Ovary (tissue), 9 donors: ENCODE data around the gene GADD45A. TPM values are rescaled to one million over a fixed set of nuclear protein-coding genes. Genes with fewer than 3 reads are reported as not detected.

Experiments used
- DNase-seq, 5 donors: peaks; one replicate each; pipeline ENCODE4 v3.0.0-alpha.2; 2019 to 2020
- H3K27ac ChIP-seq, 2 donors: fragments of 200-600 bp; one replicate each; pipeline versions ENCODE4 v1.5.1 to v1.8.0; 2019 to 2022
- H3K27me3 ChIP-seq: fragments of 200-600 bp; one replicate; pipeline ENCODE4 v1.8.0; 2022
- H3K36me3 ChIP-seq: fragments of 200-600 bp; sonication (generic); one replicate; pipeline ENCODE4 v1.5.1; 2019
- H3K4me1 ChIP-seq: one replicate; pipeline ENCODE4 v1.8.1; 2013; ENCODE audit warnings: mild to moderate bottlenecking, moderate library complexity; ENCODE audit not compliant: insufficient read depth
- H3K4me3 ChIP-seq: fragments of 200-600 bp; sonication (generic); one replicate; pipeline ENCODE4 v1.5.1; 2017
- H3K9me3 ChIP-seq, 2 donors: fragments of 200-600 bp in 1 of 2; sonication (generic) in 1 of 2; one replicate each; pipeline versions ENCODE4 v1.5.1 to v1.8.1; 2013 to 2019; ENCODE audit warnings: mild to moderate bottlenecking in 1 of 2, moderate library complexity in 1 of 2
- EP300 ChIP-seq: sonication (generic); formaldehyde crosslinking; IDR thresholded peaks from one replicate; pipeline ENCODE4 v1.6.1; 2017; ENCODE audit warnings: antibody characterized with exemption
- POLR2A ChIP-seq: fragments of 450-650 bp; IDR thresholded peaks from one replicate; pipeline ENCODE4 v1.6.1; 2017; ENCODE audit warnings: antibody characterized with exemption, mild to moderate bottlenecking, moderate library complexity
- WGBS, 3 donors: extraction: QIAGEN DNeasy Blood & Tissue Kit in 1 of 3; methylation state at CpG; one replicate each; pipeline versions ENCODE4 v1.1.5 to v1.1.7; 2013 to 2017; 5-methylcytosine and 5-hydroxymethylcytosine counted together
- intact Hi-C, 4 donors: fragments of 100-400 bp; cut with DNase I; formaldehyde crosslinking; loops; one replicate each; pipeline versions ENCODE4 v1.11.0 to v1.15.1; 2022 to 2023
- polyA plus RNA-seq, 2 donors: library from polyadenylated mRNA; stranded (reverse); fragments of 200-250 nt in 1 of 2; fragments of 350-450 nt in 1 of 2; fragmentation: Illumina TruSeq in 1 of 2; extraction: RNeasy Lipid Tissue Mini Kit (QIAGEN cat#74804) in 1 of 2; gene quantifications; one replicate each; pipeline ENCODE4 v1.2.3, GENCODE V29; 2013 to 2014
- total RNA-seq, 7 donors: library from RNA; depleted of rRNA in 2 of 7; stranded (reverse); fragments of >200 nt in 2 of 7; fragmentation: NEBNext Ultra II Directional in 3 of 7; extraction: Animal tissue kit (Norgen Biotek cat#: 25700) in 3 of 7; gene quantifications; one replicate each; pipeline versions ENCODE4 v1.1.0 to v1.2.4, GENCODE V29; 2016 to 2023
- TF ChIP-seq, protein P1 (sequence below), 3 donors: fragments of 450-650 bp in 2 of 3; fragments of 200-600 bp in 1 of 3; IDR thresholded peaks; one replicate each; pipeline versions ENCODE4 v1.5.1 to v1.8.0; 2016 to 2022; ENCODE audit warnings: antibody characterized with exemption in 3 of 3, mild to moderate bottlenecking in 1 of 3
- donor health status: DM: no; HTN: no; CAD: no; lungs with moderate emphysema.
- donor health status: DM: no; HTN: no; CAD: no.
- donor health status: Bipolar disorder and iron deficiency.
- donor health status: DM: yes; HTN: yes; CAD: no.
- donor health status: DM: no; HTN: no; CAD: no.
- donor health status: DM: yes; HTN: yes; CAD: no.

The GADD45A gene
- total and polyA plus RNA-seq, 9 donors, result 22.1 to 132 (median 37.5) TPM

DNA sequence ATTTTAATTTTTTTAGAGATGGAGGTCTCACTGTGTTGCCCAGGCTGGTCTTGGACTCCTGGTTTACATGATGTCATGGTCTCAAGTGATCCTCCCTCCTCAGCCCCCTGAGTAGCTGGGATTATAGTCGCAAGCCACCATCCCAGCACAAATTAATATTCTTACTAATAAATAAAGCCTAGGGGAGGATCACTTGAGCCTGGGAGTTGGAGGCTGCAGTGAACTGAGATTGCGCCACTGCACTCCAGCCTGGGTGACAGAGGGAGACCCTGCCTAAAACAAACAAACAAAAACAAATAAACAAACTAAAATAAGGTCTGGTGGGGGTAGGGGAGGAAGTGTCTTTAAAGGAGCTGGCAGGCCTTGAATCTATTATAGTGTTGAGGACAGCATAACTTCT is 8.7 kb upstream of the GADD45A start:
- WGBS, 3 donors, result 80 to 83% (median 83%) methylated on average over 2 of the region's 2 CpGs

DNA sequence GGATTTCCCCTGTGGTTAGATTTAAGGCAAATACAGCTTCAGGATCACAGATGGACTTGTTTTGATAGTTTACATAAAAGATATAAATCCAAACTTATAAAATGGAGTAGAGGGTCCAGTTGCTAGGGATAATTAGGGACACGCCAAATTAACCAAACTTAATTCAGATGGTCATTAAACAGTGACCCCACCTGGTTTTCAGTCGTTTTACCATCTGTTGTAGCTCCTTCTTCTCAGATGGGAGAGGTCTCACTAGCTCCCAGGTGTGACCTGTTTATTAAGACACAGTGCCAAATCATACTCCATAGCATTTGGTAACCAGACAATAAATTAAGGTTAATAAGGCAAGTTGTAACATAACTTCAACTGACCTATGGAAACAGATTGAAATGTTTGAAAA is 8.1 kb upstream of the GADD45A start:
- intact Hi-C loops, result no loop called here
- Histone ChIP-seq H3K36me3 (no peaks in the 10 kb centered on the region), H3K4me3 (no peak overlapping the region), H3K27me3 (no peaks in the 10 kb centered on the region), H3K4me1 (peaks cover 5% of the 10 kb centered on the region), H3K9me3 (no peaks in the 10 kb centered on the region), H3K27ac (no peak overlapping the region)
- TF ChIP-seq POLR2A, result no peak
- DNase-seq, result no peak
- WGBS, 3 donors, result 68 to 80% (median 69%) methylated on average over 2 of the region's 2 CpGs

More for the DNA sequence above, 8.7 kb upstream of the GADD45A start:
- DNase-seq, result no peak
- H3K36me3 ChIP-seq, result no peaks in the 10 kb centered on the region
- no peak overlapping the region for H3K27ac ChIP-seq
- no peaks in the 10 kb centered on the region for H3K9me3 ChIP-seq
- peaks cover 5% of the 10 kb centered on the region for H3K4me1 ChIP-seq
- intact Hi-C loops, result no loop called here
- TF ChIP-seq POLR2A (no peak), EP300 (no peak)
- TF ChIP-seq, protein P1, sequence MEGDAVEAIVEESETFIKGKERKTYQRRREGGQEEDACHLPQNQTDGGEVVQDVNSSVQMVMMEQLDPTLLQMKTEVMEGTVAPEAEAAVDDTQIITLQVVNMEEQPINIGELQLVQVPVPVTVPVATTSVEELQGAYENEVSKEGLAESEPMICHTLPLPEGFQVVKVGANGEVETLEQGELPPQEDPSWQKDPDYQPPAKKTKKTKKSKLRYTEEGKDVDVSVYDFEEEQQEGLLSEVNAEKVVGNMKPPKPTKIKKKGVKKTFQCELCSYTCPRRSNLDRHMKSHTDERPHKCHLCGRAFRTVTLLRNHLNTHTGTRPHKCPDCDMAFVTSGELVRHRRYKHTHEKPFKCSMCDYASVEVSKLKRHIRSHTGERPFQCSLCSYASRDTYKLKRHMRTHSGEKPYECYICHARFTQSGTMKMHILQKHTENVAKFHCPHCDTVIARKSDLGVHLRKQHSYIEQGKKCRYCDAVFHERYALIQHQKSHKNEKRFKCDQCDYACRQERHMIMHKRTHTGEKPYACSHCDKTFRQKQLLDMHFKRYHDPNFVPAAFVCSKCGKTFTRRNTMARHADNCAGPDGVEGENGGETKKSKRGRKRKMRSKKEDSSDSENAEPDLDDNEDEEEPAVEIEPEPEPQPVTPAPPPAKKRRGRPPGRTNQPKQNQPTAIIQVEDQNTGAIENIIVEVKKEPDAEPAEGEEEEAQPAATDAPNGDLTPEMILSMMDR (IDR thresholded peaks at IDR 0.05), result no peak
- H3K27me3 ChIP-seq, result no peaks in the 10 kb centered on the region
- H3K4me3 ChIP-seq, result no peak overlapping the region

DNA sequence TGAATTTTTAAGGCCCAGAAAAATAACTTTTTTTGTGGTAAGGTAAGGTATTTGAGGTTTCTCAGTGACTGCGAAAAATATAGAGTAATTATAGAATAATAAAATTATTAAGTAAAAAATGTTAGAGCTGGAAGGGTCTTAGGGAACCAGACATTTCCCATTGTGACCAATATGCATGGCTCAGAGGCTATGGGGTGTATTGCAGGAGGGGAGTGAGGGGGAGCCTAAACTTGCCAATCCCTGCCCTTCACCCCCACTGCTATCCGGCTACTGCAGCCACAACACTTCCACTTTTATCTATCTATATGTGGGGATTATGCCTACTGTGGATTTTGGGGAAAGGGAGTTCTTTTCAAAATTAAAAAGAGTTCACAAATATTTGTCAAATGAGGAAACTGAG is 7.6 kb upstream of the GADD45A start:
- no peak for DNase-seq
- Histone ChIP-seq H3K4me3 (no peak overlapping the region), H3K27ac (no peak overlapping the region), H3K4me1 (peaks cover 5% of the 10 kb centered on the region), H3K9me3 (no peaks in the 10 kb centered on the region), H3K27me3 (no peaks in the 10 kb centered on the region), H3K36me3 (no peaks in the 10 kb centered on the region)
- intact Hi-C loops, result no loop called here
- TF ChIP-seq POLR2A (no peak), EP300 (no peak)
- TF ChIP-seq, protein P1 (IDR thresholded peaks at IDR 0.05), result no peak
- 79 to 97% (median 85%) methylated on average over 2 of the region's 2 CpGs for WGBS, 3 donors

DNA sequence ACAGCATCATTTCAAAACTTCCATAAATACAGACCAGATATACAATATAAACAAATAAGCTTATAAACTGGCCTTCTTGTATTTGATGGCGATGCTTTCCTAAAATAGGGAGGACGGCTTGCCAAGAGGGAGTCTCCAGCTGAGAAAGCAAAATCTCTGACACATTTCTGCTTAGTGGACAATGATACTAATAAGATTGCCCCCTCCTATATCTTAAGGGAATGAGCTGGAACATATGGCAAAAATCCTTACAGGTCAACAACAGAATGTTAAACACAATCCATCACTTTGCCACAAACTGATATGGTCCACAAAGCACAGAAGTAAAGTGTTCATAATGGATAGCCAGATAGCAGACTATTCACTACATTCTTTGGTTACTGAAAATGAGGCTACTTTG is 7.1 kb upstream of the GADD45A start:
- Histone ChIP-seq H3K27me3 (no peaks in the 10 kb centered on the region), H3K4me3 (no peak overlapping the region), H3K9me3 (no peaks in the 10 kb centered on the region), H3K36me3 (no peaks in the 10 kb centered on the region), H3K4me1 (peaks cover 5% of the 10 kb centered on the region), H3K27ac (no peak overlapping the region)
- TF ChIP-seq, protein P1 (IDR thresholded peaks at IDR 0.05), result no peak
- TF ChIP-seq EP300 (no peak), POLR2A (no peak)
- WGBS, 3 donors, result 27 to 38% (median 28%) methylated on average over 2 of the region's 2 CpGs
- intact Hi-C loops, result no loop called here
- no peak for DNase-seq

DNA sequence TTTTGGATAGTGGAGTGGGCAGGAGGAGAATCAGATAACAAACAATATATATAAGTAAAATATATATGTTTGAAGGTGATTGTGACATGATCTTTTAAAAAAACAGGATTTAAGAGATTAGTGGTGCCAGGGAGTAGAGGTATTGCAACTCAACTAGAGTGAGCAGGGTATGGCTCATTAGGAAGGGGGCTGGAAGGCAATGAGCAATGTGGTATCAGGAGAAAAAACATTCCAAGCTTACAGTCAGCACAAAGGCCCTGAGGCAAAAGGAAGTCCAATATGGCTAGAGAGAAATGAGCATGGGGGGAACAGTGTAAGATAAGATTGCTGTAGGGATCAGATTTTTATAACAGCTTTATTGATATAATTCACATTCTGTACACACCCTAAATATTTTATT is 5.3 kb upstream of the GADD45A start:
- no peaks in the 10 kb centered on the region for H3K27me3 ChIP-seq
- intact Hi-C loops, result loop anchor here in 3 of 4 donors (10.0 kb wide), 2 partner anchors 115 to 145 kb away; no protein-coding TSS in a partner anchor

More for the DNA sequence above, 5.3 kb upstream of the GADD45A start:
- Histone ChIP-seq H3K4me3 (no peak overlapping the region), H3K4me1 (peaks cover 4% of the 10 kb centered on the region), H3K36me3 (no peaks in the 10 kb centered on the region), H3K9me3 (no peaks in the 10 kb centered on the region), H3K27ac (no peak overlapping the region)
- TF ChIP-seq POLR2A (no peak), EP300 (no peak)
- TF ChIP-seq, protein P1 (IDR thresholded peaks at IDR 0.05), result no peak
- no peak for DNase-seq
